ENCODE measurements around the gene SHISA4. TPM values are rescaled to one million over a fixed set of nuclear protein-coding genes. Genes with fewer than 3 reads are reported as not detected.
A peak's percentile ranks its signal among the peaks of the same experiment; 100 is the strongest.

SHISA4 gene
- total and polyA plus RNA-seq, 8 donors: 3.6 to 9.3 (median 5.4) TPM

- Histone ChIP-seq H3K4me3 (no peak overlapping the region), H3K27ac (no peak overlapping the region), H3K9me3 (no peaks in the 10 kb centered on the region), H3K36me3 (peaks cover 0 to under 1% (median 0%) of the 10 kb centered on the region in 3 donors), H3K4me1 (peaks cover 0 to 8% (median 4%) of the 10 kb centered on the region in 3 donors), H3K27me3 (no peaks in the 10 kb centered on the region)
- TF ChIP-seq CTCF (IDR thresholded peaks at IDR 0.05): no peak
- intact Hi-C loops (cut with DNase I): no loop called here
- 58 to 64% methylated on average over 6 of the region's 6 CpGs for WGBS, 2 donors
- no peak for FAIRE-seq
- no peak for DNase-seq
- ATAC-seq: no peak
Observed at GRCh38 chr1:201880928-201881571, 7.6 kb upstream of the SHISA4 start.

- intact Hi-C loops (cut with DNase I): no loop called here
- no peak for TF ChIP-seq CTCF (IDR thresholded peaks at IDR 0.05)
Observed at GRCh38 chr1:201881617-201882016, 7.1 kb upstream of the SHISA4 start.

GRCh38 chr1:201882665-201883132 is 6.0 kb upstream of the SHISA4 start:
- no peaks in the 10 kb centered on the region for H3K27me3 ChIP-seq
- WGBS, 2 donors: 71 to 88% methylated on average over 2 of the region's 2 CpGs
- FAIRE-seq: no peak
- no peaks in the 10 kb centered on the region for H3K9me3 ChIP-seq
- peaks cover 0 to 8% (median 4%) of the 10 kb centered on the region in 3 donors for H3K4me1 ChIP-seq
- ATAC-seq: peak in 2 of 4 donors; percentile 24 to 41
- no peak overlapping the region for H3K4me3 ChIP-seq
- no peaks in the 10 kb centered on the region for H3K36me3 ChIP-seq
- DNase-seq: no peak
- TF ChIP-seq CTCF (IDR thresholded peaks at IDR 0.05): no peak
- intact Hi-C loops (cut with DNase I): no loop called here
- H3K27ac ChIP-seq: no peak overlapping the region

More at GRCh38 chr1:201881617-201882016, 7.1 kb upstream of the SHISA4 start:
- ATAC-seq (no peak), FAIRE-seq (no peak), DNase-seq (no peak)
- Histone ChIP-seq H3K27ac (no peak overlapping the region), H3K36me3 (no peaks in the 10 kb centered on the region), H3K9me3 (no peaks in the 10 kb centered on the region), H3K4me1 (peaks cover 0 to 8% (median 4%) of the 10 kb centered on the region in 3 donors), H3K4me3 (no peak overlapping the region), H3K27me3 (no peaks in the 10 kb centered on the region)
- 78 to 91% methylated on average over 1 of the region's 1 CpG for WGBS, 2 donors

GRCh38 chr1:201883266-201883665 is 5.4 kb upstream of the SHISA4 start:
- FAIRE-seq: no peak
- no peak for TF ChIP-seq CTCF (IDR thresholded peaks at IDR 0.05)
- no peaks in the 10 kb centered on the region for H3K9me3 ChIP-seq
- intact Hi-C loops (cut with DNase I): no loop called here
- 63 to 67% methylated on average over 3 of the region's 3 CpGs for WGBS, 2 donors
- H3K27ac ChIP-seq: no peak overlapping the region
- no peaks in the 10 kb centered on the region for H3K36me3 ChIP-seq
- H3K4me1 ChIP-seq: peaks cover 0 to 8% (median 4%) of the 10 kb centered on the region in 3 donors
- no peaks in the 10 kb centered on the region for H3K27me3 ChIP-seq
- no peak overlapping the region for H3K4me3 ChIP-seq
- DNase-seq: peak in 1 of 6 donors; percentile 19
- no peak for ATAC-seq

- peaks cover 0 to 8% (median 4%) of the 10 kb centered on the region in 3 donors for H3K4me1 ChIP-seq
- H3K36me3 ChIP-seq: no peaks in the 10 kb centered on the region
- ATAC-seq (peak in 3 of 4 donors; percentile 41 to 57 (median 44)), DNase-seq (peak in 4 of 6 donors; percentile 24 to 48 (median 46)), FAIRE-seq (no peak)
- no peak overlapping the region for H3K4me3 ChIP-seq
- no peak overlapping the region for H3K27ac ChIP-seq
- no peaks in the 10 kb centered on the region for H3K9me3 ChIP-seq
- H3K27me3 ChIP-seq: no peaks in the 10 kb centered on the region
- TF ChIP-seq CTCF (IDR thresholded peaks at IDR 0.05): no peak
- WGBS, 2 donors: 9 to 12% methylated on average over 7 of the region's 7 CpGs
- intact Hi-C loops (cut with DNase I): no loop called here
Observed at GRCh38 chr1:201883786-201884185, 4.9 kb upstream of the SHISA4 start.
